Right hindlimb (tissue), 1 donor: Measurements from ENCODE around the gene VDAC2.
"Not testable (repeated sequence)": the region's sequence is repeated elsewhere in the genome, so short reads cannot be mapped to it uniquely, and the experiment has no call there.

ENCODE experiments used
- DNase-seq: peaks from one replicate; pipeline ENCODE4 v3.0.0-alpha.2; 2018

The VDAC2 gene

DNA sequence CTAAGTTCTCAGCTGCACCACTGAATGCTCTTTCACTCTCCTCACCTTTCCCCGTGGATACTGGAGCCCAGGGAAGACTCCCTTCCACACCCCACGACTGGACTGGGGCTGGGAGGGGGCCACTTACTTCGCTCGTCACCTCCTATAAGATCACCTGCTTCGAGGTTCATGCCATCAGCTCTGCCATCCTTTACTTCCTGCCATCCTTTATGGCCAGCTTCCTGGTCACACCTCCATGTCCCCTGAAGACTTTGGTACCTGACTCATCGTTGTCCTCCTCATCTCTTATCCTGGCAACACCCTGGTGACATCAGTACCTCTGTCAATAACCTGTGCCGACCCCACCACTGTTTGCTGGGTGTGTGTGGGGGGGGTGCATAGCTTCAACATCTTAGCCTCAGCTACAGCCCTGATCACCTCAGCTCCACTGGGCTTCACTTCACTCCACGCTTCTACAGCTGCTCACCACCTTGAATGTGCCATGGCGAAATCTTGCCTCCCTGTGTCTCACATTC, 8.7 kb upstream of the VDAC2 start:
- DNase-seq: no peak

DNA sequence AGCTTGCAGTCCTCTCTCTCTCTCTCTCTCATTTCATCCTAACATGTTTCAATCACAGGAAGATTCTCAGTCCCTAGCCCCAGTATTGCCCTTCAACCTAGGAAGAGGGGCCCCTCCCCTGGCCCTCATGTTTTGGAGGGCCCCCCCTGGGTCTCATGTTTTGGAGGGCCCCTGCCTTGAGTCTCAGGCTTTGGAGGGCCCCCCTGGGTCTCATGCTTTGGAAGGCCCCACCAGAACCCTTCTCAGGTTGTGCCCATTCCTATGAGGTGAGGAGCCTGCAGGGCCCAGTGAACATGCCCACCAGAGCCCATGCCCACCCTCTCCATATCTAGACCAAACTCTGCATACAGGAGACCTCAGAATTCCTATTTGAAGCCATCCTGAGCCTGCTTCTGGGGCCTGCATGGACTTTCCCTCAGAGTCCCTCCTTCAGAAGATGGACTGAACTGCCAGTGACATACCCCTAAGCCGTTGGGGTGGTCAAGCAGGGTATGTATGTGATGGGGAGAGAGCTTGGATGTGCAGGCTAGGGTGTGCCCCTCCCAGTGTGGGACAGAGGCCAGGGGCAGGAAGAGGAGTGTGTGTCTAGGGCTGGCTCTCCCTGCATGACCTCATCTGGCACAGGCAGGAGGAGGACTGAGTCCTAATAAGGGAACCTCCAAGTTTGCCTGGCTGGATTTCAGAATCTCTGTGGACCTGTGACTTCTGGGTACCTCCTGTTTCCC, 8.1 kb upstream of the VDAC2 start:
- peak; percentile 38 for DNase-seq

DNA sequence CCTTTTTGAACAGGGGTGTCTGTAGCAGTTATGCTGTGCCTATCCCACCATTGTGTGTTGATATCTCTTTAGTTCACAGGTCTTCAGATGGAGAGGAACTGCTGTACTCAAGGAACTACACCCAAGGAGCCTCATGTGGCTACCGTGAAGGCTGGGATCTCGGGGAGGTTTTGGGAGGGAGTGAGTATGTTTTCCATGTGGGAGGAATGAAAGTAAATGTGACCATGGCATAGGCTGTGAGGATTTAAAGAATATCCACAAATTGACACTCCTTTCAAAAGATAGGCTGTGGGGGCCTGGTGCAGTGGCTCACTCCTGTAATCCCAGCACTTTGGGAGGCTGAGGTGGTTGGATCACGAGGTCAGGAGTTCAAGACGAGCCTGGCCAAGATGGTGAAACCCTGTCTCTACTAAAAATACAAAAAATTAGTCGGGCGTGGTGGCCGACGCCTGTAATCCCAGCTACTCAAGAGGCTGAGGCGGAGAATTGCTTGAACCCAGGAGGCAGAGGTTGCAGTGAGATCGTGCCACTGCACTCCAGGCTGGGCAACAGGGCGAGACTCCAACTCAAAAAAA, 7.5 kb upstream of the VDAC2 start:
- not testable (repeated sequence) for DNase-seq

DNA sequence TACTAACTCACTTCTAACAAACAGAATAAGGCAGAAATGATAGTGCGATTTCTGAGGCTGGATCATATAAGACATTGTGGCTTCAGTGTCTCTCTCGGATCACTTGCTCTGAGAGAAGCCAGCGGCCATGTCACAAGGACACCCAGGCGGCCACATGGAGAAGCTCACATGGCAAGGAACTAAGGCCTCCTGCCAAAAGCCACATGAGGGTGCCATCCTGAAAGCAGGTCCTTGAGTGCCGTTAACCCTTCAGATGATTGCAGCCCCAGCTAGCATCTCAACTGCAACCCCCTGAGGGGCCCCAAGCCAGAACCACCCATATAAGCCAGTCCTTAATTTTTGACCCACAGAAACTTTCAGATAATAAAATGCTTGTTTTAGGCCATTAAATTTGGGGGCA, 6.9 kb upstream of the VDAC2 start:
- DNase-seq: no peak

DNA sequence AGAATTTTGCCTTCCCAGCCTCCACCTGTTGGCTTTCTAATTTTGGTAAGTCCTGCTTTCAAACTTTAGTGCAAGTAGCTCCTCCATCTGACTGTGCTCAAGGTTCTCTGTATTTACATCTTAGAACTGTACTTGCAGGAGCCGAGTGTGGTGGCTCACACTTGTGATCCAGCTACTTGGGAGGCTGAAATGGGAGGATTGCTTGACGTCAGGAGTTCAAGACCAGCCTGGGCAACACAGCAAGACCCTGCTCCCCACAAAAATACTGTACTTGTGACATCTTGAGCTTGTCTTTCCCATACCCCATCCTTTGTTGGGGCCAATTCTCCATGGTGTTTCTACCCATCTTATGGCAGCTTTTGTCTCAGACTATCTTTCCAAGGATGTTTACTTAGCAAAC, 4.7 kb upstream of the VDAC2 start:
- no peak for DNase-seq

DNA sequence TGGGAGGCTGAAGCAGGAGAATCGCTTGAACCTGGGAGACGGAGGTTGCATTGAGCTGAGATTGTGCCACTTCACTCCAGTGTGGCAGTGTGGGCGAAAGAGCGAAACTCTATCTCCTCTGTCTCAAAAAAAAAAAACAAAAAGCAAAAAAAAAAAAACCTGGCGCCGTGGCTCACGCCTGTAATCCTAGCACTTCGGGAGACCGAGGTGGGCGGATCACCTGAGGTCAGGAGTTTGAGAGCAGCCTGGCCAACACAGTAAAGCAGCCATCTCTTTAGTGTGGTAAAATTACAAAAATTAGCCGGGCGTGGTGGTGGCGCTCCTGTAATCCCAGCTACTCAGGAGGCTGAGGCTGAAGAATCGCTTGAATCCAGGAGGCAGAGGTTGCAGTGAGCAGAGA, 4.0 kb upstream of the VDAC2 start:
- not testable (repeated sequence) for DNase-seq

DNA sequence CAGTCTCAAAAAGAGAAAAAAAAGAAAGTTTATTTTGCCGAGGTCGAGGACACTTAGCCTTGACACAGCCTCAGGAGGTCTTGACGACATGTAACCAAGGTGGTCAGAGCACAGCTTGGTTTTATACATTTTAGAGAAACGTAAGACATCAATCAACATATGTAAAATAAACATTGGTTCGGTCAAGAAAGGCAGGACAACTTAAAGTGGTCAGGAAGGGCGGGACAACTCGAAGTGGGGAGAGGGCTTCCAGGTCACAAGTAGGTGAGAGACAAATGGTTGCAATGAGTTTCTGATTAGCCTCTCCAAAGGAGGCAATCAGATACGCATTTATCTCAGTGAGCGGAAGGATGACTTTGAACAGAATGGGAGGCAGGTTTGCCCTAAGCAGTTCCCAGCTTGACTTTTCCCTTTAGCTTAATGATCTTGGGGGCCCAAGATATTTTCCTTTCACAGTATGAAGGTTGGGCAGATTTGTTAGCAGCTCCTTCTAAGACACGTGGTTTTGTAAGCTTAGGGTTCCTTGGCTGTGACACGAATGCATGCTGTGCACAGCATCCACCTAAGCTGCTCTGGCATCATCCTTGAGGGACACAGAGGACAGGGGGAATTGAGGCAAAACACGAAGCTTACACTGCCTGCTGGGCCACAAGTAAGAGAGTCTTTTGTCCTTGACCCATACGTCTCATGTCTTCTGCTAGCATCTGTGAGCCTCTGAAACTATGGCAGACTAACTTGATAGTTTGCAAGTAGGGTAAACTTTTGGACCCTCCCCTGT, 3.3 kb upstream of the VDAC2 start:
- DNase-seq: no peak

DNA sequence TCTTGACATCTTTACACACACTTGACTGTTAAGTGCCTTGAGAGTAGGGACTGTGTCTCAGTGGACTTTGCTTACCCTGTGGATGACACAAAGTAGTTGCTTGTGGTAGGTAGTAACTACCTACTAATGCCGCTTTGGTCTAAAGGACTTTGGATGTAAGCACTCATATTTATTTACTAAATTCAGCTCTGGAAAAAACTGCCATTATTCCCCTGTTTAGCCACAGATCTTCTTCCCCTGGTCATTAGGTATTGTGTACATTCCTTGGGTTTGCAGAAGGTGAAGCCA, 2.8 kb upstream of the VDAC2 start:
- DNase-seq: no peak

DNA sequence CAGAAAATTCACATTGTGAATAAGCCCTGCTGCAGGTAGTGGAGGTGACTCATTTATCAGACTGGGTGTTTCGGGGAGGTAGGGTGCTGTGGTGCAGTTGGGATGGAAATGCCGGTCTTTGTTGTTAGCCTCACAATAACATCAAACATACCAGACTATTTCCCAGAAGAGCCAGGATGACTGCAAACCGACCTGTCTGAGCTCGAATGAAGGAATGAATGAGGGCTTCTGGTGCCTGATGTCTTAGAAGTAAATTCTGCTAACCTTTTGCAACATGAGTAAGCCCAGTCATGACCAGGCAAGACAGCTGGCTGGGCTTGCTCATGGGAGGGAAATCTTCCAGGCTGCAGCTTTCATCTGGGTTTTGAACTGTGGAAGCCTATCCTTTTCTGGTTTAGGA, 2.4 kb upstream of the VDAC2 start:
- peak; percentile 48 for DNase-seq

DNA sequence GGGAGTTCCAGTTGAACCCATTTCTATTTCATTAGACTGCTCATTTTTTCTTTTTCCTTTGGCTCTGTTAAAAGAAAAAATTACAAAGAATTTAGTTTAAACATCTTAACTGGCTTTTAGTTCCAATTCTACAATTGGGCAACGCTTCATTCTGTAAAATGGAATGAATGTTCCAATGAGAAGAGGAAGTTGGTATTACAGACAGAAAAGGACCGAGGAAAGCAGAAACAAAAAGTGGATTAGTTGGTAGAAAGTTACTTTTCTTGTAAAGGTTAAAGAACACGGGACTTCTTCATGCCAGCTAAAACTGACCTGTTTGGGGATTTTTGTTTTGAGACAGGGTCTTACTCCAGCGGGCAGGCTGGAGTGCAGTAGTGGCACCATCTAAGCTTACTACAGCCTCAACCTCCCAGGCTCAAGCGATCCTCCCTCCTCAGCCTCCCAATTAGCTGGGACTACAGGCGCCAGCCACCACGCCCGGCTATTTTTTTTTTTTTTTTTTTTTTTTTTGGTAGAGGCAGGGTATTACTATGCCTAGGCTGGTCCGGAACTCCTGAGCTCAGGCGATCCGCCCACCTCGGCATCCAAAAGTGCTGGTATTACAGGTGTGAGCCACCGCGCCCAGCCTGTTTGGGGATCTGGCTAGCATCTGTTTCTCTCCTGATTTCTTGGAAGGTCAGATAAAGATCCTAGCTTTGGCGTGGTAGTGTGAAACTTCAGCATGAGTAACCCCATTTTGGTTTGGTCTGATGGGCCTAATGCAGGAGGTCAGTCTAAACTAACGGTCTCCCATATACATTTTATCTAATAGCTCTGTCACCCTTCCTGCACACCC, 1.3 kb upstream of the VDAC2 start:
- no peak for DNase-seq

DNA sequence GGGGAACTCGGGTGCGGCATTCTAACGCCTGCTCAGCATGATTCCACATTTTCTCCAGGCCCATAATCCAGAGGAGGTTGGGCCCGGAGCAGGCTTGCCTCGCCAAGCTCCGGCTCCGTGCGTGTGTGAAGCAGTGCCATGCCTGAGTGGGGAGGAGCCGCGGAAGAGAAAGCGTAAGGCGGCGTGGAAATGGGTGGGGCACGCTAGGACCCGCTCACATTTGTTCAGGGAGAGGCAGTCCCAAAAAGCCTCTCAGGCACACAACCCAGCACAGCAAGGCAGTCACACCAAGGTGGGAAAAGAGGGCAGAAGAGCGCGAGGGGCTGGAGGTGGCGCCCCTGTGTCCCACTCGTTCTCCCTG, 695 bp upstream of the VDAC2 start:
- DNase-seq: peak; percentile 90

DNA sequence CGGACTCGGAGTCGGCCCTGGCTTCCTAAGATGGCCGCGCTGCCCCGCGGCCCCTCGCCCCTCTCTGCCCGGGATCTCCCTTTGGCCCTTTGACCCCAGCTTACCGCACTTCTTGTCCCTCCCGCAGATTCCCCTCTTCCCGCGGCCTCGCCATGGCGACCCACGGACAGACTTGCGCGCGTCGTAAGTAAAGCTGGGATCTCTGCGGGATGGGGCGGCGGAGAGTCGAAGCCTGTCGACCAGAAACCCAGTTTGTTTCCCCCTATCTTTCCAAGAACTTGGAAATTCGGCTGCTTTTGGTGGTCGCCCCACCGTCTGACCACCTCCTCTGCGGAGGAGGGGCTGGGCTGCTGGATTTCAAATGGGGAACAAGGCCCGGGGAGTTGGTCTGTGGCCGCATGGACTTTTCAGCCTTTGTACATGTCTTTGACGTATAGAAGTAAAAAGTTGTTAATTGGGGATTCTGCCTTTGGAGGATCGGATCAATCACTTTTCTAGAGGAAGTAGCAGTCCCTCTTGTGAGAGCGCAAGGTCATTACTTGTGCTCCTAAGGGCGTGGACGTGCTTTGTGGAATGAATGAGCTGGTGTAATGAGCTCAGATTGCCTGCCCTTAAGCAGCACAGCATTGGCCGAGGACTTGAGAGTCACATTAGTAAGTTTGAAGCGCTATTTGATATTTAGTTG, 553 bp downstream of the VDAC2 start:
- DNase-seq: no peak

DNA sequence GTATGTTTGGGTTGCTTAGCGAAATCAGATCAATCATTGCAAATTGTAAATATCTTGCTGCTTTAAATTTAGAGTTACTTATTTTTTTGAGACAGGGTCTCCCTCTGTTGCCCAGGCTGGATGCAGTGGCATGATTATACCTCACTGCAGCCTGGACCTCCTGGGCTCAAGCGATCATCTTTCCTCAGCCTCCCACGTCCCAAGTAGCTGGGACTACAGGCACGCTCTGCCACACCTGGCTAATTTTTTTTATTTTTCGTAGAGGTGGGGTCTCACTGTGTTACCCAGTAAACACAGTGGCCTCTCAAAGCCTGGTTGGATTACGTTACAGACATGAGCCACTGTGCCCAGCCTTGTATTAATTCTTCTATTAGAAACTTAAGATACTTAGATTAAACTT, 1.7 kb downstream of the VDAC2 start:
- no peak for DNase-seq

DNA sequence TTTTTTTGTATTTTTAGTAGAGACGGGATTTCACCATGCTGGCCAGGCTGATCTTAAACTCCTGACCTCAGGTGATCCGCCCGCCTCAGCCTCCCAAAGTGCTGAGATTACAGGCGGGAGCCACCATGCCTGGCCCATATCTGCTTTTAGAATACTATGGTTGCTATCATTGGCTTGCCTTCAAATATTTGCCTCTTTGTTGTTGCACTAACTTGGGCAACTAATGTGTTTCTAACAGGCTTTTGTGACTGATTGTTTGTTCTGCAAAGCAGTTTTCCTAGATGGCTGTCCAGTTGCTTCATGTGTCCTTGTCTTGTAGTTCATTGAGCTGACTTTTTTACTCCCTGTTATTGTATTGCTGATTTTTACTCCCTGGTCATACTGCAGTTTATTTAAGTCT, 9.7 kb downstream of the VDAC2 start:
- no peak for DNase-seq

DNA sequence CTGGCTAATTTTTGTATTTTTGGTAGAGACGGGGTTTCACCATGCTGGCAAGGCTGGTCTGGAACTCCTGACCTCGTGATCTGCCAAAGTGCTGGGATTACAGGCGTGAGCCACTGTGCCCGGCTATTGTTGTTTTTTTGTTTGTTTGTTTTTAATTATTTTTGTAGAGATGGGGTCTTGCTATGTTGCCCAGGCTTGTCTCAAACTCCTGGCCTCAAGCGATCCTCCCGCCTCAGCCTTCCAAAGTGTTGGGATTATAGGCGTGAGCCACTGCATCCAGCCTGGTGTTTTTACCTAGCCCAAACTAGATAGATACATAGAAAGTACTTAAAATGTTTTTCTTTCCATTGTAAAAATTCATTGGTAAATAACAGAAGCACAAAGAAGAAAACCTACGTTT, 10.9 kb downstream of the VDAC2 start:
- DNase-seq: not testable (repeated sequence)

DNA sequence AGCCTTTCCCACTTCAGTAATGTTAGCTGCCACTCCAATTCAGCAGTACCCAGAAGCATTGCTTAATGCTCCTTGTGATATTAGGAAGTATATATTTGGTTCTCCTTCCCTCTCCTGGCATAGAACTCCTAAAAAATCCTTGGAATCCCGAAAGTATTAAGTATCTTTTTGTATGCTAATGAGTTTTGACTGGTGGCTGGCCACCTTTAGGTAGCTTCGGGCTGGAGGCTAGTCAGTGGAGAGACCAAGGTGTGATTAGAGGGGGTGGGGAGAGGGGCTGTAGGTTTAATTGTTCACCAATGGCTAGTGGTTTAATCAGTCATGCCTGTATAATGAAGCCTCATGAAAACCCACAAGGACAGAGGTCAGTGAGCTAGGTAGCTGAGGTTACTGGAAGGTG, 12.9 kb downstream of the VDAC2 start:
- DNase-seq: no peak

DNA sequence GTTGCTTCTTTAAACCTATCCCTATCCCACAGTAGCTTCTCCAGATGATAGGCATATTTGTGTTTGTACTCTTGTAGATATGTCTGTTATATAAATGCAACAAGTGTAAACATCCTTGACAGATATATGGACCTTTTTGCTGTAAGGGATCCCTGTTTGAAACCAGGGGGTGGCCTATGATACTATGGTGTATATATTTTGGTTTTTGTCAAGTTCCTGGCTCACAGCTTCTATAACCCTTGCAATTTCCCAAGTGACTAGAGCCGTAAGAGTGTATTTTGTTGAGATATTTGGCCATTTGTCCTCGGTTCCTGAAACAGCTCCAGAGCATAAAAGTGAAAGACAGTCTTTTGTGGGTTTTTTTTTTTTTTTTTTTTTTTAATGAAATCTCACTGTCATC, 15.5 kb downstream of the VDAC2 start:
- no peak for DNase-seq

DNA sequence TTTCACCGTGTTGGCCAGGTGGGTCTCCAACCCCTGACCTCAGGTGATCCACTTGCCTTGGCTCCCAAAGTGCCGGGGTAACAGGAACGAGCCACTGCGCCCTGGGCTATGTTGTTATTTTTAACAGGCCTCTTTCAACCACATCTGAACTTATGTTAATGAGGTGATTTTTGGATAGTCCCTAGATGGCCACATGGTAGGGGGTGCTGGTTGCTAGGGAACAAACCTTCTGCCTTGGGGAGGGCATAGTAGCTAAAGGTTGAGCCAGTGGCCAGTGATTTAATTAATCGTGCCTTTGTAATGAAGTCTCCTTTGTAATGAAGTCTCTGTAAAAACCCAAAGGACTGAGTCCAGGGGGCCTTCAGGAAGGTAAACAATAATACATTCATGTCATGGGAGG, 16.1 kb downstream of the VDAC2 start:
- no peak for DNase-seq

DNA sequence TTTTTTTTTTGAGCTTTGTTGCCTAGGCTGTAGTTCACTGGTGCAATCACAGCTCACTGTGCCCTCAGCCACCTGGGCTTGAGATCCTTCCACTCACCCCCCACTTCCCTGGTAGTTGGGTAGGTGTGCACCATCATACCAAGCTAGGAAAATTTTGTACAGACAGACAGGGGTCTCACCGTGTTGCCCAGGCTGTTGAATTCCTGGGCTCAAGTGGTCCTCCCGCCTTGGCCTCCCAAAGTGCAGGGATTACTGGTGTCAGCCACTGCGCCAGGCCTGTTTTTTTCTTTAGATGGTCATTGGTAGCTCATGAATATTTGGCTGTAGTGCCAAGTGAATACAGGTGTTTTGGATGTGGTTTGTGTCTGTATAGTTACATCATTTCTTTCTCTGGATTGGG, 17.7 kb downstream of the VDAC2 start:
- DNase-seq: no peak

DNA sequence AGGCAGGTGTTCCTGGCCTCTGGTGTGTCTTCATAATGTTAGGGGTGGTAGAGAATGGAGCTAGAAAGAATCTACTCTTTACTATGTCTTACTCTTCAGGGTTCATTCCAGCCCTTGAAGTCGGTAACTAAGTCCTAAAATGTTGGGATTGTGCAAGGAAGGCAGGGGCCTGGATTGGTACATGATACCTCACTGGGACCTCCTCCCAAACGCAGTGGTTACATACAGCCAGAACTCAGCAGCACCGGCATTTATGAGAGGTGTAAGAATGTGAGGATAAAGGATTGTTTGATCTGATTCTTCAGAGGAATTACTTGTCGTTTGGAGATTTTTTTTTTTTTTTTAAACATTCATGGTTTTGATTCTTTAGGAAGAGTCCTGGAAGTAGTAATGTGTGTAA, 18.2 kb downstream of the VDAC2 start:
- DNase-seq: no peak

DNA sequence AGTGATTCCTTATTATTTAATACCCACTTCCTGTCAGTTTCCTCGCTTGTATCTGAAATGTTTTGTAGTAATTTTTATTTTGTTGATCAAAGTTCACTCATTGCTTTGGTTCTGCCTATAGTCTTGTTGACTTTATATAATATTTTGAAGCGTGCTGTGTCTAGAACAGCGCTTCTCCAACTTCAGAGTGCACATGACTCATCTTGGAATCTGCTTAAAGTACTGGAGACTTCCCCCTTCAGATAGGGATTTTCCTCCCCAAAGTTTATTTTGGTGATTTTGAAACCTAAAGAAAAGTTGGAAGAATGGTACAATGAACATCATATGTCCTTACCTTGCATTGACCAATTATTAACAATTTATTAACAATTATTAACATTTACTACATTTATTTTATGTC, 19.4 kb downstream of the VDAC2 start:
- DNase-seq: no peak

DNA sequence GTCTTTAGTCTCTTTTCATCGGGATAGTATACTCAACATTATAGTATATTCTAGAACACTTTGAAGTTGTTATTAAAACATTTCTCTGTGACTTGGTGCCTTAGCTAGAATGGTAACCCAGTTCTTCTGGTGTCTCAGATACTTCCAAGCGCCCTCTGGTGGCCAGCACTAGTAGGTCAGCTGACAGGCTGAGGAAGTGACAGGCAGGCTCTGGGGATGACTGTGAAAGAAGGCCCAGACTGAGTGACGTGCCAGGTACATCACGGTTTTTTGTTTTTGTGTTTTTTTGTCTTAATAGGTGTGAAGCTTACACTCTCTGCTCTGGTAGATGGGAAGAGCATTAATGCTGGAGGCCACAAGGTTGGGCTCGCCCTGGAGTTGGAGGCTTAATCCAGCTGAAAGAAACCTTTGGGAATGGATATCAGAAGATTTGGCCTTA, 20.0 kb downstream of the VDAC2 start:
- DNase-seq: peak; percentile 86
